ENCODE measurements around the gene SLC22A8.
"Not testable (repeated sequence)": the region's sequence is repeated elsewhere in the genome, so short reads cannot be mapped to it uniquely, and the experiment has no call there.

Gene SLC22A8

DNA sequence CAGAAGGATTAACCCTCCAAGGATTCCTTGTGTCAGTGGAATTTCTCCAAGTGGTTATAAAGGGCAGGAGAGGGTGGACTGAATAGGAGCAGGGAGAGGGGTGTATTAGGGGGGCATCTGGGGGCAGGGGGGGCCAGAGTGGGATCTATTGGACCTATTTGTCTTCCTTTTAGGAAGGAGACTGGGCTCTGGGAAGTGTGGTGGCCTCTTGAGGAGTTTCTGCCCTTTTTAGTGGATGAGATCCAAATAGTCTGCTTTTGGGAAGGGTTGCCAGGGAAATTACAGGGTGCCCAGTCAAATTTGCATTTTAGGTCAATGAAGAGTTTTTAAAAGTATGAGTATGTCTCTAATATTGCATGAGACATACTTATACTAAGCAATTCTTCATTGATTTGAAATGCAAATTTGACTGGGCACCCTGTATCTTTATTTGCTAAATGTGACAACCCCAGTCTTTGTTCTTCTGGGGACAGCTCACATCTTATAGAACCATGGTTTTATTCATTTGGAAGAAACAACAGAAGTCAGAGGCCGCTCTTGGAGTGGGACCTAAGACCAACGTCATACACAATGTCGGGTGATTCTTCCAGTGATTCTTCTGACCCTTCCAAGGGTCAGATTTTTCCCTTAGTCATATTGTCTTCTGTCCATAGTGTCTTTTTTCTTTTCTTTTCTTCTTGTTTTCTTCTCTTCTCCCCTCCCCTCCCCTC is 30.4 kb downstream of the SLC22A8 start:
- no peak for DNase-seq

DNA sequence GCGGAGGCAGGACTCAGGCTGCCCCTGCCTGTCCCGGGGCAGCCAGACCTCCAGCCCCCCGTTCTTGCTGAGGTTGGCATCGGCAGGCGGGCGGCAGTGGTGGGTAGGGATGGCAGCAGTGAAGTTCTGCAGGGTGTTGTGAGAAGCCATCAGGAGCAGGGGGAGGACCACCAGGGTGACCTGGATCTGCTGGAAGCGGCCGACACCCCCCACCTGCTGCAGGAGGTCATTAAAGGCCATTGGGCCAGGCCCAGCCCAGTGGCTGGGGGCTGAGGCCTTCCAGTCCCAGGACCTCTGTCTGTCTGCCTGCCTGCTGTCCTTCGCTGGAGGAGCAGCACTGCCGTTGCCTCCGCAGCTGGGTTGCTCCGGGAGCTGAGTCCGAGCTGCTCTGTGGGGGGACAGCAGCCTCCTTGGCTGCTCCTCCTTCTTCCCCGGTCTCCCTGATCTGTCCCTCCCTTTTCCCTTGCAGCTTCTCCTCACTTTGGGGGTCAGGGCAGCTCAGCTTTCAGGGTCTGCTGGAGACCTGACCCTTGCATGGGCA is 31.1 kb downstream of the SLC22A8 start, which contains the start of gene SLC22A6:
Gene SLC22A6, minus strand, starts transcription at position 517 of the 541 bp plus-strand sequence. Its CDS starts 277 bp downstream, at position 240.
- no peak for DNase-seq

DNA sequence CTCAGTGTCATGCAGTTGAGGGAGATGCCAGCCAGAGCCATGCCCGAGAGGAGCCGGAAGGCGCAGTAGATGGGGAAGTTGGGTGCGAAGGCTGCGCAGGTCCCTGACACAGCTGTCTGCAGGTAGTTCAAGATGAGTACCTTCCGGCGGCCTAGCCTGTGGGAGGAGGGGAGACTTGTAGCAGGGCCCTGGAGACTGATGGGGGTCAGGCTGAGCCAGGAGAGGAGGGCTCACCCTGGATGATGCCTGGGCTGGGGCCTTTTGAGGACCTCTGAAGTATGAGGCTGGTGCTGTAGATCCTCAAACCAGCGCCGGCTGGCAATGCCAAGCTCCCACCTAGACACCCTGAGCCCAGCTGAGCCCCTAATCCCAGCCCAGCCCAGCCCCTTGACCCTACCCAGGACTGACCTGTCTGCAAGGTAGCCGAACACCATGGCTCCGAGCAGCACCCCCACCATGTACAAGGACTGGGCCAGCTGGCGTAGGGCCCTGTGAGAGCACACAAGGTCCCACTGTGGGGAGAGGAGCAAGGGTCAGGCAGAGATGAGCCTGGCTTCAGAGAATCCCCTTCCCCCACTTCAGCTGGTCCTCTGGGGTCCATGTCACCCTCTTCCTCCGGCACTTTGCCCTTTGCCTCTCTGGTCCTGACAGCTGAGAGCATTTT is 32.0 kb downstream of the SLC22A8 start:
- DNase-seq, result no peak

DNA sequence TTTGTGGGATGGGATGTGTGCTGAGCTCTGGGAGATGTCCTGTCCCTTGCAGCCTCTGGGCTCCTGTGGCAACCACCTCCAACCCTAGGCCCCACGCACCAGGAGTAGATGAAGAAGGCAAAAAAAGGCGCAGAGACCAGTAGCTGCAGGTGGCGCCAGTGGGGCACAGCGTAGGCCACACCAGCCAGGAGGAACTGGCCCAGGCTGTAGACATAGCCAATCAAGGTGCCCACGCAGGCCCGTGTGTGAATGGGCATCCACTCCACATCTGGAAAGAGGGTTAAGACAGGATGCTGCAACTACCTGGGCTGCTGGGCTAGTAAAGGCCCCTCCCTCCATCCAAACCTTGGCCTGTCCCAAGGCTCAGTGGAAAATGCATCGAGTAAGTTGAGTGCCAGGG is 33.9 kb downstream of the SLC22A8 start:
- DNase-seq, result no peak

DNA sequence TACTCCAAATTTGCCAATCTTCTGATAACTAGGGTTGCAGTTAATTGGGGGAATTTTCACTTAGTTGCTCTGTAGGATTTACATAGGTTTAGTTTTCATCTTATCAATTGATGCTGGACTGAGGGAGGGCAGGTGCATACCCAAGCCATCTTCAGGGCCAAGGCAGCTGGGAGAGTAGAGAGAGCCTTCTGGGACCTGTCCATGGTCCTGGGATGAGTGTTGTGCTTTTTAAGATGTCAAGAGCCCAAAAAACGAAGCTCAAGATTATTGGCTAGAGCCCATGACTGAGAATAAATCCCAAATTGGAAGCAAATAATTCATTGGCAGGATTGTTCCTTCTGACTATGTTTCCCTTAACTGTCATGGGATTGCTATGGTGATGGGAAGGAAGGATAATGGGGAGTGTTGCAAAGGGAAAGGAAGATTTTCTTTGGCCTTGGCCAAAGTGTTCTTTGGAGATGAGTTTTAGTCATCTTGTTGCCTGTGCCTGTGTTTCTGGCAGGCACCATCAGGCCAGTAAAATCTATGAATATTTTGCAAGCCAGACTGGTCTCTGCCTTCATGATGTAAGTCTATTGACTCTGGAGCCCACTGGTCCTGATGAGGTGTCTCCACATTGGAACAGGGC is 35.4 kb downstream of the SLC22A8 start:
- DNase-seq, result no peak

DNA sequence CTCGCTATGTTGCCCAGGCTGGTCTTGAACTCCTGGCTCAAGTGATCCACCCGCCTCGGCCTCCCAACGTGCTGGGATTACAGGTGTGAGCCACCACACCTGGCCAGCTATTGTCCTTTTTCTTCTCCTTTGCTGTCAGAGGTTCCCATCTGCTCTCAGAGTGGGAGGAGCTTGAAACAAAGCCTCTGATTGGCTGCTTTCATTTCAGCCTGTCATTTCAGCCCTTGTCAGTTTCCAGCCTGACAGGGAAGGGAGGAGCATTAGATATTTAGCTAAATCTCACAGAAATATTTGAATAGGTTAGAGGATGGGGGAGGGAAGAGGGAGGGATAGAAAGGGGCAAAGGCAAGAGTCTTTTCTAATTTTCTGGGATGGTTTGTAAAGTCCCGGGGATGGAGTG is 39.5 kb downstream of the SLC22A8 start:
- DNase-seq, result no peak

DNA sequence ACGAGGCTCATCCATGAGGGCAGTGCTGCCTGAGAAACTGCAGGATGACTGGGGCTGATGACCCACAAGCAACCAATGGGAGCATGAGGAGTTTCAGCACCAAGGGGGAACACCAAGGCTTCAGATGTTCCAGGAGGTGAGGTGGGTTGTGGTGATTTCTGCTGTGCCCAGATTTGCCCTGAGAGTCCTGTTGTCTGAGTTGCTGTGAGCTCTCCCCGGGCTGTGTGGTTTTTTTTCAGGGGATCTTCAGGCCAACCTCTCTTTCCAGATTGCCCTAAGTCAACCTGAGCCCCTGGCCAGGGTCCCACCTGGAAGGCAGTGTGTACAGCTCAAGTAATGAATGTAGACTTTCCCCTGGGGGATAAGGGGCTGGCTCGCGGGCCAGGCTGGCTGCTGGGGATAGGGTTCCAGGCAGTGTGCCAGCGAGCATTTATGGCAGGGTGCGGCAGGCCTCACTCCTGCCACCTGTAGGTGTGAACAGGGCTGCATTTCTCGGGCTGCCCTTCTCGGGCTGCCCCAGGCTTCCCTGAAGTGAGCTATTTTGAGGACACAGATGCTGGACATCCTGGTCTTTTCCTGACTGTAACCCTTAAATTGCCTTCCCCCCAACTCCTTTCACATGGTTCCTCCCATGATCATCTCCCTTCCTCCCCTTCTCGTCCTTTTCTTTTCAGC is 40.7 kb downstream of the SLC22A8 start:
- DNase-seq, result no peak

DNA sequence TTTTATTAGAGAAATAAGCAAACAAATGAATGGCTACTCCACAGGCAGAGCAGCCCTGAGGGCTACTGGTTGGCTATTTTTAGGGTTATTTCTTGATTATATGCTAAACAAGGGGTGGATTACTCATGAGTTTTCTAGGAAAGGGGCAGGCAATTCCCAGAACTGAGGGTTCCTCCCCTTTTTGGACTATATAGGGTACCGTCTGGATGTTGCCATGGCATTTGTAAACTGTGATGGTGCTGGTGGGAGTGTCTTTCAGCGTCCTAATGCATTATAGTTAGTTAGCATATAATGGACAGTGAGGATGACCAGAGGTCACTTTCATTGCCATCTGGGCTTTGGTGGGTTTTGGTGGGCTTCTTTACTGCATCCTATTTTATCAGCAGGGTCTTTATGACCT is 50.1 kb downstream of the SLC22A8 start:
- DNase-seq, result no peak

DNA sequence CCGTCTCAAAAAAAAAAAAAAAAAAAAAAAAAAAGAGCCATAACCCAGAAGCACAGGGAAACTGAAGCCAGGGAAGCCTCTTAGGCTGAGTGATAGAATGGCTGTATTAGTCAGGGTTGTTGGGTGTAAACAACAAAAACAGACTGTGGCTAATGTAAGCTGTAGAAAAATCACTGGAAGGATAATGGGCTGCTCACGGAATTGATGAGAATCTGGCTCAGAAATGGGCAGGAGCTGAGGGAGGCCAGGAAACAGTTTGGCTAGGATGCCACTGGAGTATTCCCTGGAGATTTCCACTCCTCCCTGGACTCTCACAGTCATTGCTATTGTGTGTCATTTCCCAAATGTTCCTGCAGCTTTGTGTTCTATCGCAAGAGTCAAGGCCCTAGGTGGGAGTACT is 53.2 kb downstream of the SLC22A8 start:
- DNase-seq, result no peak

DNA sequence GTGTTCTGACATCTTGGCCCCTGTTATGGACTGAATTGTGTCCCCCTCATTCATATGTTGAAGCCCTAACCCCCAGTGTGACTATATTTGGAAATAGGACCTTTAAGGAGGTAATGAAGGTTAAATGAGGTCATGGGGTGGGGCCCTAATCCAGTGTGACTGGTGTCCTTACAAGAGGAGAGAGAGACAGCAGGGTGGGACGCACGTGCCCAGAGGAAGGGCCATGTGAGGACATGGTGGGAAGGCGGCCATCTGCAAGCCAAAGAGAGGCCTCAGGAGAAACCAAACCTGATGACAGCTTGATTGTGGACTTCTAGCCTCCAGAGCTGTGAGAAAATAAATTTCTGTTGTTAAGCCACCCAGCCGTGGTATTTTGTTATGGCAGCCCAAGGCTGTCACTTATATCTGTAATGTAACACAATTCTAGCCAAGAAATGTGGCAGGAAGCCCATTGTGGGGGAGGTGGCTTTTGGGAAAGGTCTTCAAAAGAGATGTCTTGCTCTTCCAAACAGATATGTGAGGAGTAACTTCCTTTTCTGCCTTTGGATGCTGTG is 54.5 kb downstream of the SLC22A8 start:
- no peak for DNase-seq

DNA sequence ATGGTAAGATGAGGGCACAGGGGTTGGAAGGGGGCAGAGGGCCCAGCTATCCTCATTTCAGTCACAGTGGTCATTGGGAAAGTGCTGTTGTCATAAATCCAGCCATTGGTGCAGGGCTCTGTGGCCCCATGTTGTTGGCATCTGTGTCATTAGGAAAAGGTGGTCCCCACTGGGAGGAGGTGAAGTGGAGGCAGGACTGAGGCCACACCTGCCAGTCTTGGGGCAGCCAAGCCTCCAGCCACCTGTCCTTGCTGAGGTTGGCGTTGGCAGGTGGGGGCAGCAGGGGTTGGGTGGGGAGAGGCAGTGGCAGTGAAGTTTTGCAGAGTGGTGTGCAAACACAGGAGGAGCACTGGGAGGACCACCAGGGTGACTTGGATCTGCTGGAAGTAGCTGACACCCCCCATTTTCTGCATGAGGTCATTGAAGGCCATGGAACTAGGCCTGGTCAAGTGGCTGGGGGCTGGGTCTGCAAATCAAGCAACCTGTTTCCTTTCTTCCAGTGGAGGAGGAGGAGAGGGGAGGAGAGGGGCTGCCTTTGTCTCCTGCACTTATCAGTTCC is 56.1 kb downstream of the SLC22A8 start:
- DNase-seq, result no peak

DNA sequence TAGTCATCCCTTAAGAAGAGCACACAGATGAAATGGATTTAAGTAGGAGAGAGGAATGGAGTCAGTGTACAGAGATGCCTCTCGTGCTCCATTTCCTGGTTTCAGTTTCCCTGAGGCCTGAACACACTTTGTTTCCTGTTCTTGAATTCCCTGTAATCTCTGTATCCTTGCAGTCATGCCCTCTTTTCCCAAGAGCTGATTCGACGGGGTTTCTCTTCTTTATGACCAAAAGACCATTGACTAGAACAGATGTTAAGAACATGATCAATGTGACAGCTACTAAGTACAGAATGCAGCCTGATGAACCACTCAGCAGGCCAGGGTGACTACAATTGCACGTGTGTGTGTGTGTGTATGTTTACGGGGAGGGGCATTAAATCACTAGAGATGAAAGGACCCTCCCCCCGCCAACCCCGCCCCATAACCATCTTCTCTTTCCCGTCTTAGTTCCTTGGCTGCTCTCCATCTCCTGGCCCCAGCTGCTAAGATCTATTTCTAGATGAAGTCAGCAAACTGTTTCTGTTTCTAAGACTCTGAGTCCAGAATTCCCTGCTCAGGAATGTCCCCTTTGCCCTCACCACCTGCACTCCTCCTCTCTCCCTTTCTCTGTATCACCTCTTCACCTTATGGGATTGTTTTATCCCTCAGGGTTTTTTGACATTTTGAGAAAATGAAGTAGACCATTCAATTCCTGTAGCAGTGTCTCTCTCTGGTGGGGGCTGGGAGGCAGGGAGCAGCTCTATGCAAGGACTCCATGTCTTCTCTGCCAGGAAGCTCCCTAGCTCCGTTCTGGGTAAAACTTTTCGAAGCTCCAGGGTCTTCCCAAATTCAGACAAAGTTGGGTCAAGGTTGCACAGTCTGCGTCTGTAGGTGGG is 56.9 kb downstream of the SLC22A8 start:
- no peak for DNase-seq

DNA sequence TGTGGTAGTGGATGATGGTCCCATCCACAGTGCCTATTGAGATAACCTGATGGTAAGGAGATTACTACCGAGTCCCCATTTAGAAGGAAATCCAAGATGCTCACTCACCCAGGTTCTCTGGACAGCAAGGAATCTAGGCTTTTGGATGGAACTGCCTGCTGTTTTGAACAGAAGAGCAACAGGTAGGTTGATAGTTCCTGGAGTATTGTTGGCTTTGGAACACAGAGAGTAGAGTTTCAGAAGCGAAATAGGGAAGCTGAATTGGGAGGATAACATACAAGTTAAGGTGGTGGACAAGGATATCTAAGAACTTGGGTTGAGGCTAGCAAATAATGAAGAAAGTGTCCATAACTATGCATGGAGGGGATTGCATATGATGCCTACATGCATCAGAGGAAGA is 58.5 kb downstream of the SLC22A8 start:
- DNase-seq, result no peak

DNA sequence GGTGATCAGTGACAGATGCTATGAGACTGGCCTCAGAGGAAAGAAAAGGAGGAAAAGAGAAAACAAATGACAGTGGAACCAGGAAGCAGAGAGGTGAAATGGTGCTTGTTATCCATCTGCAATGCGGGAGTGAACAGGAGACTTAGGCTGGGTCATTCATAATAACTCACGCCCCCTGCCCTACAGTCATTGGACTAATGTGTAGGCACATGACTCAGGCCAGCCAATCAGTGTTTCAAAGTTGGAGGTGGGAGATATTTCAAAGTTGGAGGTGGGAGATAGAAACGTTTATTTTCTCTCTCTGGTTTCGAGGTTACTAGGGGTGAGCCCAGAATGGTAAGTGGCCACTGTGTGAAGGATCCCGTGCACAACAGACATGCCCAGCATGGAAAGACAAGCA is 61.2 kb downstream of the SLC22A8 start:
- no peak for DNase-seq

DNA sequence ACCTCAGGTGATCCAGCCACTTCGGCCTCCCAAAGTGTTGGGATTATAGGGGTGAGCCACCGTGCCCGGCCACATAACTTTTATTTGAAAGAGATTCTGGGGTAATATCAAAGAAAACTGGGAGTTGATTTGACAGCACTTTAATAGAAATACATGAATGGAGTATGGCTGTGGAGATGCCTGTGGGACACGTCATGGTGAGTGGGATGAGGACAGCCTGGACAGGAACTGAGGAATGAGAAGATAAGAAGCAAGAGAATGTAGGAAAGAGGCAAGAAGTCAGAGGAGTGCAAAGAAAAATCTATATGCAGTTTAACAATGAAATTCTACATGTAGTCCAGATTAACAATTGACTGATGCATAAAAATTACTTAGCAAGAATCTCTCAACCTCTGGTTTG is 61.8 kb downstream of the SLC22A8 start:
- no peak for DNase-seq

DNA sequence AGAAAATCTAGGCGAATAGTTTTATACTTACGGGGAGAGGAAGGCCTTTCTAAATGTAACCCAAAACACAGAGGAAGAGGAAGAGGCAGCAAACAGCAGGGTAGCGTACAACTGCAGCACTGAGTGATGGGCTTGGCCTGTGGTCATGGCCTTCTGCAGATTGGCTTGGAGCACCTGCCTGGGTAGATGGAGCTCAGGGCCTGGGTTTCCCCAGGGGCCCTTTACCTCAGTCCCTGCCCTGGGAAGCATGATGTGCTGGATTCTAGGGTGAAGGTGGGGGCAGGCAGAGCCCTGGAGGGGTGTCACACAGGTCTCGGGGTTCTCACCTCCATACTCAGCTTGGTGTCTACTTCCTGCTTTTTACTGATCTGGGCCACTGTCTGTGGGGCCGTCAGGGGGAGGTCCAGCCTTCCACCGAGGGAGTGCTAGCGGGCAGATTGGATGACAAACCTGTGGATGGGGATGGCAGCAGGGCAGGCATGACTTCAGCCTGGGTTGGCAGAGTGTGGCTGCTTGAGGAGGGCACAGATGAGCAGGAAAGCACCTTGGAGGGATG is 66.8 kb downstream of the SLC22A8 start:
- no peak for DNase-seq

DNA sequence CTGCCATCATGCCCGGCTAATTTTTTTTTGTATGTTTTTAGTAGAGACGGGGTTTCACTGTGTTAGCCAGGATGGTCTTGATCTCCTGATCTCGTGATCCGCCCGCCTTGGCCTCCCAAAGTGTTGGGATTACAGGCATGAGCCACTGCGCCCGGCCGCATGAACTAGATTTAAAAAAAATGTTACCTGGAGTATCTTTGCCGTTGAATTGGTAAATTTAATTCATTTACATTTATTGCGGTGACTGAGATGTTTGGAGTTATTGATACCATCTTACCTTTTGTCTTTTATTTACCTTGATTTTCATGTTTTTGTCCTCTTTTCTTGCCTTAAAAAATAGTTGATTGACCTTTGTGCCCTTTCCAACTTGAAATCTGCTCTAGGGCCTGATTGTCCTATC is 70.1 kb downstream of the SLC22A8 start:
- DNase-seq, result not testable (repeated sequence)

Measured in effector CD4-positive, alpha-beta T cell (primary cell).